Heart right ventricle (tissue), 16 donors: ENCODE data around the gene KCNK13. TPM values are rescaled to one million over a fixed set of nuclear protein-coding genes. Genes with fewer than 3 reads are reported as not detected.

Experiments used
- ATAC-seq, 8 donors: fragments of 200-7000 bp; cut with Tn5 transposase; one replicate each; pipeline ENCODE4 v1.9.1; 2020; ENCODE audit warnings: mild to moderate bottlenecking in 8 of 8, moderate library complexity in 8 of 8, moderate number of reproducible peaks in 1 of 8
- DNase-seq, 2 donors: peaks; one replicate each; pipeline ENCODE4 v3.0.0-alpha.2; 2020
- H3K27ac ChIP-seq, 10 donors: fragments of 200-600 bp; sonication (generic) in 2 of 10; one replicate each; pipeline versions ENCODE4 v1.5.0 to v1.8.0; 2020 to 2022; ENCODE audit warnings: mild to moderate bottlenecking in 3 of 10
- H3K27me3 ChIP-seq, 7 donors: fragments of 200-600 bp; one replicate each; pipeline ENCODE4 v1.8.0; 2021 to 2022; ENCODE audit warnings: mild to moderate bottlenecking in 2 of 7
- H3K36me3 ChIP-seq, 9 donors: fragments of 200-600 bp; sonication (generic) in 1 of 9; one replicate each; pipeline versions ENCODE4 v1.5.0 to v1.8.0; 2020 to 2022; ENCODE audit warnings: mild to moderate bottlenecking in 2 of 9
- H3K4me1 ChIP-seq, 9 donors: fragments of 200-600 bp; sonication (generic) in 1 of 9; one replicate each; pipeline versions ENCODE4 v1.5.0 to v1.8.0; 2020 to 2022; ENCODE audit warnings: mild to moderate bottlenecking in 4 of 9
- H3K4me3 ChIP-seq, 10 donors: fragments of 200-600 bp; sonication (generic) in 2 of 10; one replicate each; pipeline versions ENCODE4 v1.5.0 to v1.8.0; 2020 to 2022; ENCODE audit warnings: mild to moderate bottlenecking in 7 of 10, moderate library complexity in 2 of 10
- H3K9me3 ChIP-seq, 11 donors: fragments of 200-600 bp in 10 of 11; sonication (generic) in 2 of 11; one replicate each; pipeline versions ENCODE4 v1.5.0 to v1.8.0; 2013 to 2022; ENCODE audit warnings: mild to moderate bottlenecking in 2 of 11, control low read depth in 1 of 11, moderate library complexity in 1 of 11
- WGBS, 2 donors: extraction: QIAGEN DNeasy Blood & Tissue Kit; methylation state at CpG; one replicate each; pipeline ENCODE4 v1.1.7; 2013; ENCODE audit warnings: inconsistent platforms in 1 of 2; 5-methylcytosine and 5-hydroxymethylcytosine counted together
- intact Hi-C, 10 donors: fragments of 100-400 bp; cut with DNase I; formaldehyde crosslinking; loops; one replicate each; pipeline versions ENCODE4 v1.11.1 to v1.14.2; 2022
- polyA plus RNA-seq, 2 donors: library from polyadenylated mRNA; stranded (reverse); fragments of 200-250 nt; gene quantifications; one replicate each; pipeline ENCODE4 v1.2.3, GENCODE V29; 2013
- total RNA-seq, 10 donors: library from RNA; stranded (reverse); fragmentation: NEBNext Ultra II Directional in 3 of 10; extraction: Animal tissue kit (Norgen Biotek cat#: 25700) in 3 of 10; gene quantifications; one replicate each; pipeline versions ENCODE4 v1.2.1 to v1.2.4, GENCODE V29; 2021 to 2023
- TF ChIP-seq, protein P1 (sequence below), 9 donors: fragments of 200-600 bp; sonication (generic) in 2 of 9; IDR thresholded peaks; one replicate each; pipeline versions ENCODE4 v1.5.0 to v1.8.0; 2021 to 2022; ENCODE audit warnings: antibody characterized with exemption in 9 of 9, mild to moderate bottlenecking in 5 of 9, moderate library complexity in 1 of 9
- donor health status: Arrhythmogenic right ventricular cardiomyopathy.
- donor health status: ischemic (EF 13 %, LVEDD 7.1; RV severe dilation, severe dysfunction).
- donor health status: healthy with polysubstance abuse.
- donor health status: DM: no; HTN: yes; CAD: no.
- donor health status: DM: no; HTN: no; CAD: no.
- donor health status: ischemic (EF 25% LVEDD 6.9; RV normal size, moderate dysfunction).
- donor health status: ischemic (EF 25% LVEDD 5.7; RV mildly dilated, moderate dysfunction).
- donor health status: healthy.
- donor health status: DM: yes; HTN: yes; CAD: no.
- donor health status: Ischemic cardiomyopathy.
- donor health status: ischemic (EF 35%, LVEDD 5.7; RV mildly dilated, moderate dysfunction).
- donor health status: nonischemic (EF 11% LVEDD 7.7; RV severe dilation, severe dysfunction).
- donor health status: DM: yes; HTN: yes; CAD: no.
- donor health status: PGD.
- donor health status: ischemic (EF 29% LVEDD 5.4; RV normal size, mild dysfunction).
- donor health status: nonischemic (EF 23%, LVEDD 6.1; RV moderate dilation, normal function).

Gene KCNK13
- total and polyA plus RNA-seq, 12 donors, result 0.15 to 9.6 (median 1.0) TPM

DNA sequence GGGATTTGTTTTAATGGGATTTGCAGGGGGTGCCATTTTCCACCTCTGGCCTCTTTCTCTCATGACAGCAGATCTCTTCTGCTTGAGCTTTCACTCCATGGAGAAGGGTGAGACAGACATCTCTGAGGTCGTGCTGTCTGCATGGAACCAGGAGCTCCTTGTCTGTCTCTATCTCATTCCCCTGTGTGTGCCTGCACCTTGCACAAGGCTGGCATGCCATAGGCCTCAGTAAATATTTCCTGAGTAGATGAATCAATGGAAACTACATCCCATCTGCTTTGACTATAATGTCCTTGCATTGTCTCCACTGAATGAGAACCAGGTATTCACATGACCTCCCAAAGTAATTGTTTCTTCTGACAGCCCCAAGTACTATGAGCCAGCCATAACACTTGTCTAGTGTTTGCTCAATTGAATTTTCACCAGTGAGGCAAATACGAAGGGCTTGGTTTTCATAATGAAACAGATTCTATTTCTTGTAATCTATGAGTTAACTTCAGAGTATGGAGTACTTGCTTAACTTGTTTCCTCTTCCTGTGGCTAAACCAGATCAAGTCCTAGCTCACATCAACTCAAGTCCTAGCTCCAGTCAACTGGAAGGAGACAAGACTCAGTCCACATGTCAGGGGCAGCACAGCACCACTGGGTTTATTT lies 32.3 kb downstream of the KCNK13 start:
- no peak for DNase-seq
- Histone ChIP-seq H3K27me3 (no peaks in the 10 kb centered on the region), H3K27ac (peak overlapping the region in 1 of 10 donors; percentile 27), H3K4me1 (peaks cover 0 to 15% (median 0%) of the 10 kb centered on the region in 9 donors), H3K9me3 (no peaks in the 10 kb centered on the region), H3K36me3 (no peaks in the 10 kb centered on the region), H3K4me3 (no peak overlapping the region)
- 69 to 81% methylated on average over 2 of the region's 2 CpGs for WGBS, 2 donors
- intact Hi-C loops, result no loop called here
- peak in 1 of 8 donors; percentile 26 for ATAC-seq
- TF ChIP-seq, protein P1, sequence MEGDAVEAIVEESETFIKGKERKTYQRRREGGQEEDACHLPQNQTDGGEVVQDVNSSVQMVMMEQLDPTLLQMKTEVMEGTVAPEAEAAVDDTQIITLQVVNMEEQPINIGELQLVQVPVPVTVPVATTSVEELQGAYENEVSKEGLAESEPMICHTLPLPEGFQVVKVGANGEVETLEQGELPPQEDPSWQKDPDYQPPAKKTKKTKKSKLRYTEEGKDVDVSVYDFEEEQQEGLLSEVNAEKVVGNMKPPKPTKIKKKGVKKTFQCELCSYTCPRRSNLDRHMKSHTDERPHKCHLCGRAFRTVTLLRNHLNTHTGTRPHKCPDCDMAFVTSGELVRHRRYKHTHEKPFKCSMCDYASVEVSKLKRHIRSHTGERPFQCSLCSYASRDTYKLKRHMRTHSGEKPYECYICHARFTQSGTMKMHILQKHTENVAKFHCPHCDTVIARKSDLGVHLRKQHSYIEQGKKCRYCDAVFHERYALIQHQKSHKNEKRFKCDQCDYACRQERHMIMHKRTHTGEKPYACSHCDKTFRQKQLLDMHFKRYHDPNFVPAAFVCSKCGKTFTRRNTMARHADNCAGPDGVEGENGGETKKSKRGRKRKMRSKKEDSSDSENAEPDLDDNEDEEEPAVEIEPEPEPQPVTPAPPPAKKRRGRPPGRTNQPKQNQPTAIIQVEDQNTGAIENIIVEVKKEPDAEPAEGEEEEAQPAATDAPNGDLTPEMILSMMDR (IDR thresholded peaks at IDR 0.05), result no peak

DNA sequence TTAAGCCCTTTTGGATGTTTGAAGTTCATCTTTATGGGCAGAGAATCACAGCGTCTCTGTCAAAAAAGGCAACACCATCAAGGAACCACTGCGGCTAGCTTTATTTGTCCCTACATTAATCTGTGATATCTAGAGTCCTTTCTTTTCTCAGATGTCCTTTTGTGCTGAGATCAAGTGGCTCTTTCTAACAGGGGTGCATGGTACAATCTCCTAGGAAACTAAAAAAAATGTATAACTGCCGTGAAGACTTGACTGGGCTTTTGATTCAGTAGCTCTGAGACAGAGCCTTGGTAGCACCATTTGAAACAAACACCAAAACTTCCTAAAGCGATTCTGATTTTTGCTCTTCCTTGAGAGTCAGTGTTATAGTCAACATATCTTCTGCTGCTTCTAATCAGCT lies 33.3 kb downstream of the KCNK13 start:
- WGBS, 2 donors, result 83 to 90% methylated on average over 4 of the region's 4 CpGs
- peaks cover 0 to 15% (median 0%) of the 10 kb centered on the region in 9 donors for H3K4me1 ChIP-seq
- H3K4me3 ChIP-seq, result no peak overlapping the region
- no peaks in the 10 kb centered on the region for H3K36me3 ChIP-seq
- TF ChIP-seq, protein P1 (IDR thresholded peaks at IDR 0.05), result no peak
- DNase-seq, result no peak
- no peak overlapping the region for H3K27ac ChIP-seq
- H3K9me3 ChIP-seq, result no peaks in the 10 kb centered on the region
- no peak for ATAC-seq
- intact Hi-C loops, result no loop called here
- H3K27me3 ChIP-seq, result no peaks in the 10 kb centered on the region

DNA sequence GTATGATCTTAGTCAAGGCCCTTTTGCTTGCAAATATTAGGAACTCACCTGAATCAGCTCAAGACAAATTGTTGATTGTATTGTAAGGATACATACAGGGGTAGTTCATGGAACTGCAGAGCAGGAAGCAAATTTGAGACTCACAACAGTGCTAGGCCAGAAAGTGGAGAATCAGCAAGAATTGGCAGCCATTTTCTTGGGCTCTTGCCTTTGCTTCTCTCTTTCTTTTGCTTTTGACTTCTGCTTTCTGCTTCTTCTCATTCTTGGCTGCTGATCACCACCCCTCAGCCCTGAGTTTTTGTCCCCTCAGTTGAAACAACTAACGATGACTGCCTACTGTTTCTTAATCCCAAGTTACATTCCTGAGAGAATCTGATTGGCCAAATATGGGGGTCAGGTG lies 34.8 kb downstream of the KCNK13 start:
- H3K4me3 ChIP-seq, result no peak overlapping the region
- no peak overlapping the region for H3K27ac ChIP-seq
- 86 to 94% methylated on average over 1 of the region's 1 CpG for WGBS, 2 donors
- H3K9me3 ChIP-seq, result no peaks in the 10 kb centered on the region
- intact Hi-C loops, result no loop called here
- TF ChIP-seq, protein P1 (IDR thresholded peaks at IDR 0.05), result no peak
- H3K36me3 ChIP-seq, result no peaks in the 10 kb centered on the region
- ATAC-seq (no peak), DNase-seq (no peak)
- H3K4me1 ChIP-seq, result peaks cover 0 to 8% (median 0%) of the 10 kb centered on the region in 9 donors
- no peaks in the 10 kb centered on the region for H3K27me3 ChIP-seq

DNA sequence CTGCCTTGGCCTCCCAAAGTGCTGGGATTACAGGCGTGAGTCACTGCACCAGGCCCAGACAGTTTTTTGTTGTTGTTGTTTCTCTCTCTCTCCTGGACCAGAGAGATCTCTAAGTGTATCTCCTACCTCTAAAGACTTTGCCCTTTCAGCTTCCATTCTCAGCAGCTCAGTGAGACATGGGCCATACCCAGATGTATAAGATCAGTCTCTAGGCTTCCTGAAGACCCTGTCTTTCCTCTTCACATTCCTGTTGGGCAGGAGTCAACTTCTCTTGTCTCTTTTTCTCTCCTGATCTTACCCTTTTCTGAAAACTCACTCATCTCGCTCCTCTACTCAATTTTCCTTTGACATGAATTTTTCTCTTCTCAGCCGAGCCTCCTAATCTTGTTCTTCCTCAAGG lies 42.0 kb downstream of the KCNK13 start:
- intact Hi-C loops, result no loop called here
- Histone ChIP-seq H3K36me3 (no peaks in the 10 kb centered on the region), H3K27ac (no peak overlapping the region), H3K4me3 (no peak overlapping the region), H3K9me3 (no peaks in the 10 kb centered on the region), H3K27me3 (no peaks in the 10 kb centered on the region), H3K4me1 (no peaks in the 10 kb centered on the region)
- TF ChIP-seq, protein P1 (IDR thresholded peaks at IDR 0.05), result no peak
- no peak for DNase-seq
- no peak for ATAC-seq
- whole genome bisulfite sequencing, 2 donors, result 76 to 82% methylated on average over 3 of the region's 3 CpGs
